ENCODE measurements around the gene TARS3. TPM values are rescaled to one million over a fixed set of nuclear protein-coding genes. Genes with fewer than 3 reads are reported as not detected.

The TARS3 gene
- total RNA-seq, 1 experiment from 2014 or later = 3.8 TPM

- no peak for TF ChIP-seq CTCF (IDR thresholded peaks at IDR 0.05; ENCODE audit: unreplicated experiment)
- DNase-seq = no peak
- BruUV-seq (replicated peaks) = no TSS peak
- peaks cover 4% of the 10 kb centered on the region for H3K36me3 Mint-ChIP-seq (ENCODE audit: insufficient read depth, unreplicated experiment)
- no peaks in the 10 kb centered on the region for H3K9me3 Mint-ChIP-seq (ENCODE audit: low read depth, unreplicated experiment)
- H3K27ac Mint-ChIP-seq (ENCODE audit: unreplicated experiment) = no peak overlapping the region
- CTCF ChIA-PET = no interaction called here
- intact Hi-C loops (cut with micrococcal nuclease; ENCODE audit: unreplicated experiment) = no loop called here
- no peaks in the 10 kb centered on the region for H3K4me1 Mint-ChIP-seq (ENCODE audit: low read depth, unreplicated experiment)
- H3K27me3 Mint-ChIP-seq (ENCODE audit: unreplicated experiment) = no peaks in the 10 kb centered on the region
- H3K4me3 Mint-ChIP-seq (ENCODE audit: low read depth, unreplicated experiment) = no peak overlapping the region
These were observed 49.3 kb downstream of the TARS3 start for GRCh38 chr15:101675015-101675414.

GRCh38 chr15:101672298-101672697 lies 52.0 kb downstream of the TARS3 start:
- CTCF ChIA-PET = no interaction called here
- Mint-ChIP-seq H3K27ac (ENCODE audit: unreplicated experiment) (no peak overlapping the region), H3K9me3 (ENCODE audit: low read depth, unreplicated experiment) (no peaks in the 10 kb centered on the region), H3K4me3 (ENCODE audit: low read depth, unreplicated experiment) (no peak overlapping the region), H3K4me1 (ENCODE audit: low read depth, unreplicated experiment) (no peaks in the 10 kb centered on the region), H3K27me3 (ENCODE audit: unreplicated experiment) (no peaks in the 10 kb centered on the region), H3K36me3 (ENCODE audit: insufficient read depth, unreplicated experiment) (peaks cover 4% of the 10 kb centered on the region)
- BruUV-seq (replicated peaks) = no TSS peak
- TF ChIP-seq CTCF (IDR thresholded peaks at IDR 0.05; ENCODE audit: unreplicated experiment) = no peak
- no peak for DNase-seq
- intact Hi-C loops (cut with micrococcal nuclease; ENCODE audit: unreplicated experiment) = no loop called here

- TF ChIP-seq CTCF (IDR thresholded peaks at IDR 0.05; ENCODE audit: unreplicated experiment) = no peak
- no TSS peak for BruUV-seq (replicated peaks)
- no peaks in the 10 kb centered on the region for H3K9me3 Mint-ChIP-seq (ENCODE audit: low read depth, unreplicated experiment)
- no peak for DNase-seq
- H3K4me1 Mint-ChIP-seq (ENCODE audit: low read depth, unreplicated experiment) = no peaks in the 10 kb centered on the region
- no peaks in the 10 kb centered on the region for H3K27me3 Mint-ChIP-seq (ENCODE audit: unreplicated experiment)
- no peak overlapping the region for H3K4me3 Mint-ChIP-seq (ENCODE audit: low read depth, unreplicated experiment)
- peaks cover 4% of the 10 kb centered on the region for H3K36me3 Mint-ChIP-seq (ENCODE audit: insufficient read depth, unreplicated experiment)
- CTCF ChIA-PET = no interaction called here
- no peak overlapping the region for H3K27ac Mint-ChIP-seq (ENCODE audit: unreplicated experiment)
- intact Hi-C loops (cut with micrococcal nuclease; ENCODE audit: unreplicated experiment) = no loop called here
These were observed 54.5 kb downstream of the TARS3 start for GRCh38 chr15:101669744-101670143.

GRCh38 chr15:101667881-101668280 lies 56.4 kb downstream of the TARS3 start:
- DNase-seq = no peak
- H3K36me3 Mint-ChIP-seq (ENCODE audit: insufficient read depth, unreplicated experiment) = peaks cover 4% of the 10 kb centered on the region
- no peak for TF ChIP-seq CTCF (IDR thresholded peaks at IDR 0.05; ENCODE audit: unreplicated experiment)
- no peak overlapping the region for H3K27ac Mint-ChIP-seq (ENCODE audit: unreplicated experiment)
- H3K4me1 Mint-ChIP-seq (ENCODE audit: low read depth, unreplicated experiment) = no peaks in the 10 kb centered on the region
- H3K4me3 Mint-ChIP-seq (ENCODE audit: low read depth, unreplicated experiment) = no peak overlapping the region
- no peaks in the 10 kb centered on the region for H3K27me3 Mint-ChIP-seq (ENCODE audit: unreplicated experiment)
- BruUV-seq (replicated peaks) = no TSS peak
- CTCF ChIA-PET = no interaction called here
- intact Hi-C loops (cut with micrococcal nuclease; ENCODE audit: unreplicated experiment) = loop anchor here (1.0 kb wide), 1 partner anchor 22 kb away; no protein-coding TSS in a partner anchor
- H3K9me3 Mint-ChIP-seq (ENCODE audit: low read depth, unreplicated experiment) = no peaks in the 10 kb centered on the region

Data from Calu3 (cell line).